GM18502 (cell line): ENCODE measurements around the gene IMPG1.
"Not testable (repeated sequence)": the region's sequence is repeated elsewhere in the genome, so short reads cannot be mapped to it uniquely, and the experiment has no call there.

Source experiments
- ATAC-seq: cut with Tn5 transposase; IDR thresholded peaks from one replicate; pipeline ENCODE4 v1.9.1; 2021; ENCODE audit warnings: mild to moderate bottlenecking; ENCODE audit not compliant: unreplicated experiment, poor library complexity

Gene IMPG1

DNA sequence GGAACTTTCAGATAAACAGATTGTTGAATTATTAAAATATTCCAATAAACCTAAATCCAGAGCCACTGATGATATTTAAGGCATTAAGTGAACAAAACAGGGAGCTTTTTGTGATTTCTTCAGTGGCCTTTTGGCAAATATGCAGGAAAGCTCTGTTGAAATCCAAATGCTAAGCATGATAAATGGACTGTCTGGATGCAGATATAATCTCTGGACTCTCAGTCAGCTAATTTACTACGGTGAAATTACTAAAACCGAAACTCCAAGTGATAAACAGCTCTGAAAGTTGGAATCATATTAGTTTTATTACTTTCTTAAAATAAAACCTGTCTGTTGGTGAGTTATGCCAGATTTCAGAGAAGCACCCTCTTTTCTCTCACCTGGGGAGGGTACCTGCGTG lies 120.3 kb downstream of the IMPG1 start:
- no peak for ATAC-seq

DNA sequence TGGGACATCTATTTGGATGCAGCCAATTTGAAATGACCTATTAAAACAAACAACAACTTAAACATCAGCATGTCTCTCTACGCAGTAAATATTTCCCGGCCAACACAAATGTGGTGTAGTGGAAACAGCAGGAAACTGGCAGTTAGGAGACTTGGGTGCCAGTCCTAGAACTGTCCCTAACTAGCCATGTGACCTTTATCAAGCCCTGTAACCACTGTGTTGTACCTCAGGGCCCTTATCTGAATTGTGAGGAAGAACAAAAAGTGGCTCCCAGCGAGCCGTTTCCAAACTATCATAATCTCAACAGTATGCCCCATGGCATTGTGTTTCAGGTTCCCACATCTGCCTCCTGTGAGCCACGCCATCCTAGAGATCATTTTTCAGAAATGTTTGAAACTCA lies 124.5 kb downstream of the IMPG1 start:
- no peak for ATAC-seq

DNA sequence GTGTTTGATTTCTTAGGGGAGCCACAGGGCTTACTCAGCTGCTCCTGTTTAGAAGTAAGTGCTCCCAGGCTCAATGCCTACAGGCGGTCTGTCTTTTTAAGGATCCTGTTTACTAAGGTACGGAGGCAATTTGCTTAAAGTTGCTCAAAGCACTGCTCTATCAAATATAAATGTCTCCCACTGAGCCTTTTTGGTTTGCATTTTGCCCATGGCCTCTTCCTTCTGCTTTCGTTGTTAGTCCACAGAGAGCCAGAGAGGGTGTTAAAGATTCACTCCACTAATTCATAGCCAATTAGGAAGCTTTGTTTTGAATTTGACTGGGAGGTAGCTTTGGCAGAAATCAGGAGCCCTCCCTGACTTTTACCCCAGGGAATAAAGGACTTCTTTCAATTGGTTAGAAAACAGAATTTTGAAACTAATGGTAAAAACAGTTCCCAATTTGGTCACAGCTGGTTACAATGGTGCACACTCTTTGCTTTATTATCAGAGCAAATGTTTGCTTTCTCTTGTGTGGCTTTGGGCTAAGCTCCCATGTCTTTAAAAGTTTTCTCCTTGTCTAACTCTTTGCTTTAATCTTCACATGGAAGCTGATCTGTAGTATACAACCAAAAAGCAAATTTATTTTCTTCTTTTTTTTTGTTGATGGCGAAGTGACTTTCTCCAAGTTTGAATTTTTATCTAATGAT lies 126.2 kb downstream of the IMPG1 start:
- ATAC-seq = peak; percentile 54

DNA sequence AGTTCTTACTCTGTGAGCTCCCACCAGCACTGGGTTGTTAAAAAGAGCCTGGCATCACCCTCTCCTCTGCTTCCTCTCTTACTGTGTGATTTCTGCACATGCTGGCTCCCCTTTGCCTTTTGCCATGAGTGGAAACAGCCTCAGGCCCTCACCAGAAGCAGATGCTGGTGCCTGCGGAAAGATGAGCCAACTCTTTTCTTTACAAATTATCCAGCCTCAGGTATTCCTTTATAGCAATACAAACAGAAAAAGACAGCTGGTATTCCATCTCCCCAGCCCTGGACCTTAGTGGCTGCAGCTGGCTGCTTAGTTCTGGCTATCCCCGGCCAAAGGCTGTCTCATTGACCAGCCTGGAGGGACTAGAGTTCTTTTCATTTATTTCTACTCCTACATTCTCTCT lies 129.1 kb downstream of the IMPG1 start:
- no peak for ATAC-seq

GRCh38 chr6:75941509-75941908 lies 131.0 kb downstream of the IMPG1 start:
- no peak for ATAC-seq

DNA sequence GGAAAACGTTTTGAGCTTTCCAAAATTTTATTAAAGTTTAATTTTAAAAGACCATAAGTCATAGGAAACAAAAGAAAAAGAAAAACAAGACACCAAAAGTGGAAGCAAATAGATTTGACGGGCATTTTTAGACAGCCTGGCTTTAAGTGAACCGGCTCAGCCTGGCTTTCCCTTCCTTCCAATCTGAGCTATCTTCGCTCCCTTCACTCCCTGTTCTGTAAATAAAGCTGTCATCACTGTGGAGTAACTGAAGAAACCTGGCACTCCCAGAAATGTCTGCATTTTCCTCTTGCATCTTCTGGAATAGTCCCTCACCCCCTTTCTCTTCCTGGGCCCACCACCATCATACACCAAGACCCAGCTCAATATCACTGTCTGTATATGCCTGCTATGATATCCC lies 131.9 kb downstream of the IMPG1 start:
- ATAC-seq = no peak

- no peak for ATAC-seq
Observed at GRCh38 chr6:75937846-75938245, 134.6 kb downstream of the IMPG1 start.

DNA sequence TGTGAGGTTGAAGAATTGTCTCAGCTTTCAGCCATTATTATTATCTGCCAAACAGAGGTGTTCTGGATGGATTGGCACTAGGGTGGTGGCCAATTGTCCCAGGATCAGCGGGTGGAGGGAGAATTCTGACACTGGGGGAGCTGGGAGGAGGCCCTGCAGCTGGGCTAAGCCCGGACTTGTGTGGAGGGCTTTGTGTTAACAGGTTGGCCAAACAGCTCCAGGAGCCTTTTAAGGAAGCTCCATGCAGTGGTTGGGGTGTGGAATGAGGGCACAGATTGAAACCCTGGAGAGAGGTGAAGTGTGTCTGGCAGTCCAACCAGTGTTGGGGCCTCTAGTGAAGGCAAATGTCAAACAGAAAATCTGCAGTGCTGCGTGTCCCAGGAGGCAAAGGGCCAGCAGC lies 135.8 kb downstream of the IMPG1 start:
- ATAC-seq = no peak

- peak; percentile 13 for ATAC-seq
Observed at GRCh38 chr6:75935473-75935793, 137.0 kb downstream of the IMPG1 start.

- peak; percentile 81 for ATAC-seq
Observed at GRCh38 chr6:75934643-75935472, 137.6 kb downstream of the IMPG1 start.

DNA sequence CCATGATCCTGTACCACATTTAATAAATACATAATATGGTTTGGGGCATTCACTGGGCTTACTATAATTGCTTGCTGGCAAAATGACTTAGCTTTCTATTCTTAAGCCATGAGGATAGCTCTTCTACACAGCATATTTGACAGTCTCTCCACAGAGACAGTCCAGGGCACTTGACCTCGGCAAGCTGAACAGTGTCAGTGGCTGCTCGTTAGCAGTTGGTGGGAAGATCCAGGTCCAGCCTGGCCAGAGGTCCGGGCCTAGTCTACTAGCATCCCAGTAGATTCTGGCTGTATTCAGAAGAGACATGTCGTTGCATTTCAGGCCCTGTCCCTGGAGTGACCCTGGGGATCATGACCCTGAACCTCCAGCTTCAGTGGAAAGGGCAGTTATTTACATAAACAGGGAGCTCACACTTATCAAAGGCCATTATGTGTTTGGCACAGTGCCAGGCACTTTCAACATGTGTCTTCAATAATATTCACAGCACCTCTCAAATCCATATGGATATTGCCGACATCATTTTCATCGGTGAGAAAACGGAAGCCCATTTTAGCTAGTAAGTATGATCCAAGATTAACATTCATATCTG lies 139.0 kb downstream of the IMPG1 start:
- ATAC-seq = no peak

- peak; percentile 39 for ATAC-seq
Observed at GRCh38 chr6:75932067-75932466, 140.4 kb downstream of the IMPG1 start.

DNA sequence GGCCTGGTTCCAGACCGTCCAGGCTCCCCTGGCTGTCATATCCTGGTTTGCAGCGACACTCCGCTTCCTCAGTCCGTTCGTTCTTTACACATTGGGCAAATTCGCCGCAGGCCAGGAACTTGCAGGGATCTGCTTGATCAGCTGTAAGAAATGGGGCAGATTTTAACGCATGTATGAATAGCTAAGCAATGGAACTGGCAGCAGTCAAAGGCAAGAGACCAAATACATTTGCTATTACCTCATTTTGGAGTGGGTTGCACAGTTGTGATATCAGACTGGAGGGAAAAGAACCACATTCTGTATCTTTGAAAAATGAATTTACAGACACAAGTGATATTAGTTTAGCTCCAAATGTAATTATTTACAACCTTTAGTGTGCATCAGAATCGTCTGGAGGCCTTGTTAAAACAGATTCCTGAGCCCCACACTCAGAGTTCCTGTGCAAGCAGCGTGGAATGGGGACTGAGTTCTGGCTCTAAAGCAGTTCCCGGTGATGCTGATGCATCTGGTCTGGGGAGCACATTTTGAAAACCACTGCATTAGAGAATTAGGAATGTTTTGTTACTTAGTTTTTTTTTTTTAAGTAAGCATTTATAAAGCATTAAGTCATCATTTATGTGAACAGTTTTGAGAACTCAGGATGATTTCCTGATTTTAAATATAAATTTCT lies 141.3 kb downstream of the IMPG1 start:
- ATAC-seq = no peak

- no peak for ATAC-seq
Observed at GRCh38 chr6:75926293-75927168, 145.9 kb downstream of the IMPG1 start.

GRCh38 chr6:75922226-75922625 lies 150.2 kb downstream of the IMPG1 start:
- ATAC-seq = no peak

GRCh38 chr6:75913040-75913439 lies 159.4 kb downstream of the IMPG1 start:
- ATAC-seq = no peak

DNA sequence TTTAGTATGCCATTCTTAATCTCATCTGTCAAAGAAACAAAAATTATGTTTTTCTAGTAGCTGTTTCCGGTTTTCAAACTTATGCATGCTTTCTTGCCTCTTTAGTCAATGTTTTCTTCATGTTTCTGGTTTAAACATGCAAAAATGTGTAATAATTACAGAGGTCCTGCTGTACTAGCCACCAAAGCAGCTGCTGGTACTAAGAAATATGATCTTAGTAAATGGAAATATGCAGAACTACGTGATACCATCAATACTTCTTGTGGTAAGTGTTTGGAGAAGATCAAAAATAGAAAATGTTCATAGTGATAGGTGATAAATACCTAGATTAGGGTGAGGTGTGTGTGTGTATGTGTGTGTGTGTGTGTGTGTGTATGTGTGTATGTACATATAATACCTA lies 165.0 kb downstream of the IMPG1 start:
- no peak for ATAC-seq

DNA sequence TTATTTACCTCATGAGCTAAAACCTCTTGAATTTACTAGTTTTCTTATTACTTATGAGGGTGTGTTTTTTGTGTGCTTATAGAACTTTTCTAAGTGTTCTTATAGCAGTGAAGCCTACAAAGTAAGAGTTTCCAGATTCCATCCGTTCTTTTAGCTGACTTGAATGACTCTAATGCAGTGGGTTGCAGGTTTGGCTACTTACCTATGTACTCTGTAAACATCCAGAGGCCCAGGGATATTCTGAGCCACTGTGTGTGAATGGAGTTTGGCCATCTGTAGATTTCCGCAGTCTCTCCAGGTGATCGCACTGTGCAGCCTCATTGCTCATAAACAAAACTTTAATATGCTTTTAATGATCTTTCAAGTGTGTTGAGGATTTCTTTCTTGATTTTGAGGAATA lies 165.6 kb downstream of the IMPG1 start:
- no peak for ATAC-seq

DNA sequence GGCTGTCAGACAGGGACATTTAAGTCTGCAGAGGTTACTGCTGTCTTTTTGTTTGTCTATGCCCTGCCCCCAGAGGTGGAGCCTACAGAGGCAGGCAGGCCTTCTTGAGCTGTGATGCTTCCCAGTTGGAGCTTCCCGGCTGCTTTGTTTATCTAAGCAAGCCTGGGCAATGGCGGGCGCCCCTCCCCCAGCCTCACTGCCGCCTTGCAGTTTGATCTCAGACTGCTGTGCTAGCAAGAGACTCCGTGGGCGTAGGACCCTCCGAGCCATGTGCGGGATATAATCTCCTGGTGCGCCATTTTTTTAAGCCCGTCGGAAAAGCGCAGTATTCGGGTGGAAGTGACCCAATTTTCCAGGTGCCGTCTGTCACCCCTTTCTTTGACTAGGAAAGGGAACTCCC lies 167.3 kb downstream of the IMPG1 start:
- not testable (repeated sequence) for ATAC-seq

- ATAC-seq = not testable (repeated sequence)
Observed at GRCh38 chr6:75900216-75900615, 172.2 kb downstream of the IMPG1 start.
